Activated T-cell treated with anti-CD3 and anti-CD28 coated beads for 48 hours (primary cell): ENCODE measurements around the gene CCDC138.

Experiments
- DNase-seq: peaks from one replicate; pipeline ENCODE4 v3.0.0-alpha.2; 2020; ENCODE audit warnings: low read depth

The CCDC138 gene

DNA sequence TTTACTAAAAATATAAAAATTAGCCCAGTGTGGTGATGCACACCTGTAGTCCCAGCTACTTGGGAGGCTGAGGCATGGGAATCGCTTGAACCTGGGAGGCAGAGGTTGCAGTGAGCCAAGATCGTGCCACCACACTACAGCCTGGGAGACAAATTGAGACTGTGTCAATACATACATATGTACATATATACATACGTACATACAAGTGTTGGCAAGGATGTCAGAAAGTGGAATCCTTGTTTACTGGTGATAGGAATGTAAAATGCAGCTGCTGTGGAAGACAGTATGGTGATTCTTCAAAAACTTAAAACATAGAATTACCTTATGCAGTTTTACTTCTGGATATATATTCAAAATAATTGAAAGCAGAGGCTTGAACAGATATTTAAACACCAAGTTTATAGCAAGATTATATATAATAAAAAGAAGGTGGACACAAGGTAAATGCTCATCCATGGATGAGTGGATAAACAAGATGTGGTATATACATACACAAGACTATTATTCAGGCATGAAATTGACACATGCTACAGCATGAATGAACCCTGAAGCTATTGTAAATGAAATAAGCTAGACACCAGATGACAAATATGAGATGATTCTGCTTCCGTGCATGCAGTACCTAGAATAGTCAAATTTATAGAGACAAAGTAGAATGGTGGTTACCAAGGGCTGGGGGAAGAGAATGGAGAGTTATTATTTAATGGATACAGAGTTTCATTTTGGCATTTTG is 43.2 kb downstream of the CCDC138 start:
- no peak for DNase-seq

DNA sequence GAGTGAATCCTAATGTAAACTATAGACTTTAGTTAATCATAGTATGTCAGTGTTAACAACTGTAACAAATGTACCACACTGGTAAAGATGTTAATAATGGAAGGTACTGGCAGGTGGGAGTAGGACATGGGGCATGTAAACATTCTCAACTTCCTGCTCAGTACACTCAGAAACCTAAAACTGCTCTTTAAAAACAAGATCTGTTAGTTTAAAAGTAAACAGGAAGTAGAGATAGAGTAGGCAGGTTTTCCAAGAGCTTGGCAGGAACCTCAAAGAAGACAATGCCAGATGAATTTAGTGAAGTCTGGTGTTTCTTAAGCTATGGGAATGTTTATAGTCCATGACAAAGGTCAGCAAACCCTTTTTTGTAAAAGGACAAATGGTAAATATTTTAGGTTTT is 46.6 kb downstream of the CCDC138 start:
- DNase-seq: no peak

DNA sequence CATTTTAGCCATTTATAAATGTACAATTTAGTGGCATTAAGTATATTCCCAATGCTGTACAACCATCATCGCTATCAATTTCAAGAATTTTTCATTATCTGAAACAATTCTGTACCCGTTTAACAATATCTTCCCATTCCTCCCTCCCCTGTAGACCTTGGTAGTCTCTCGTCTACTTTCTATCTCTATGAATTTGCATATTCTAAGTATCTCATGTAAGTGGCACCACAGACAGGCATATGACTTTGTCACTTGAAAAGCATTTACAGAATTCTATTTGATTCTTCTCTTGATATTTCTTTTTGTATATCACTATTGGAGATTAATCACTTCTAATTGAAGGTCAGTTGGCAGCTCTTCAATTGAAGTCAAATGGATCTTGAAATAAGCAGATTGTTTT is 48.0 kb downstream of the CCDC138 start:
- no peak for DNase-seq

DNA sequence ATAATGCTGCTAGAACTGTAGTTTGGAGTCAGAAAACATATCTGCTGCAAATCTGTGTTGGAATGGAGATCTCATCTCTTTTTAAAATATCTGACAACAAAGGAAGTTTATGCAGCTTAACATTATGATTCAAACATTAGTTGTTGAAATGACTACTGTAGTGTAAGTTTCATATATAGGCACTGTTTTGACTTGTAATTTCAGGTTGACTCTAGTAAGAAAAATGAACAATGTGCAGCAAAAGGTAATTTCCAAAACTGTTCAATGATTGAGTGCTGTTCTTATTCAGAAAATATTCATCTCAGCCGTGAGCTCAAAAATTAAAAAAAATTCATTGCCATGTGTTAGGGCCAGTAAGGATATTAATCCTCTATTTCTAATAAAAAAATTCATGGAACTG is 48.5 kb downstream of the CCDC138 start:
- DNase-seq: no peak

DNA sequence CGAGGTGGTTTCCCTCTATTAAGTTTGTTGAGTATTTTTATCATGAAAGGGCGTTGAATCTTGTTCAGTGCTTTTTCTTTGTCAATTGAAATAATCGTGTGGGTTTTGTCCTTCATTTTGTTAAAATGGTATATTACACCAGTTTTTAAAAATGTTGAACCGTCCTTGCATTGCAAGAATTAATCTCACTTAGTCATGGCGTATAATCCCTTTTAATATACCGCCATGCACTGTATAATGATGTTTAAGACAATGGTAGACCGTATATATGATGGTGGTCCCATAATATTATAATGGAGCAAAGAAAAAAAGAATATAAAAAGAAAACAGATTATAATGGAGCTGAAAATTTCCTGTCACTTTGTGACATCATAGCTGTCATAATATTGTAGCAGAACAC is 50.6 kb downstream of the CCDC138 start:
- no peak for DNase-seq

DNA sequence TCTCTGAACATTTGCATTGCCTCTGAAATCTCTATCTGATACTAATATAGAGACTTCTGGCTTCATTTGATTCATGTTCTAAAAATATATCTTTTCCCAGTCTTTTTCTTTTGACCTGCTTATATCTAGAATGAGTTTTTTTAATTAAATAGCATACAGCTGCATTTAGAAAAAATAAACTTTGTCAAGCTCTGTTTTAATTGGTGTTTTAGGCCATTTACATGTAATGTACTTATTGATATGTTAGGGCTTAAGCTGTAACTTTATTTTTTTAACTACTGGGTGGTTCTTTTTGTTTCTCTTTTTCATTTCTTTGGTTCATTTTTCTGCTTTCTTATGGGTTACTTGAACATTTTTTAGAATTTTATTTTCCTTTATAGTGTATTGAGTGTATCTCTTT is 54.9 kb downstream of the CCDC138 start:
- no peak for DNase-seq

DNA sequence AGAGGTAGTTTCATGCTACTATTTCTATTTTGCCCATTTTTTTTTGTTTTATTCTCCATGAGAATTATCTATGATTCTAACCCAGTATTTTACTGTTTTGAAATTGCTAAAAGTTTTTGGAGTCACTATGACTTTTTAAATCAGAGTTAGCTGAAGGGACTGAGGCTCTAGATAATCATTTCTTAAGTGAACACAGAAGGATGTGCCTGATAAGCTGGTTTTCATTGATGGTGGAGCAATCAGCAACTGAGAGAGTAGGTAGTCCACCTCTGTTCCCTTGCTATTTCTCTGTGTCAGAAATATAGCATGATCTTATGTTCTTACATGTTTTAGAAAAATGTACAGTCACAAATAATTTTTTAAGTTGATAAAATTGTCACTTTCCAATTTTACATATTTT is 59.4 kb downstream of the CCDC138 start:
- no peak for DNase-seq

DNA sequence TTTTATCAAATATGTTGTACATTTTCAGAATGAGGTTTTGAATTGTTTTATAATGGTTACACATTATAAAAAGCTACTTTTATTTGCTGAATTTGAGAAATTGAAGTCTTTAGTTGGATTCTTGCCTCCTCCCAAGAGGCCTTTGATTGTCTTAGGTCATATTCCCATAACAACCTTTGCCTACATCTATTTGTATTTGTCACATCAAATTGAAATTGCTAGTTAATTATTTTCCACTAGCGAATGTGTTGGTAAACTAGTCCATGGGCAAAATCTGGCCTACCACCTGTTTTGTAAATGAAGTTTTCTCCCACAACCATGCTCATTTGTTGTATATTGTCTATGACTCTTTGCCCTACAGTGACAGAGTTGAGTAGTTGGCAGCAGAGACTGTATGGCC is 60.4 kb downstream of the CCDC138 start:
- no peak for DNase-seq

DNA sequence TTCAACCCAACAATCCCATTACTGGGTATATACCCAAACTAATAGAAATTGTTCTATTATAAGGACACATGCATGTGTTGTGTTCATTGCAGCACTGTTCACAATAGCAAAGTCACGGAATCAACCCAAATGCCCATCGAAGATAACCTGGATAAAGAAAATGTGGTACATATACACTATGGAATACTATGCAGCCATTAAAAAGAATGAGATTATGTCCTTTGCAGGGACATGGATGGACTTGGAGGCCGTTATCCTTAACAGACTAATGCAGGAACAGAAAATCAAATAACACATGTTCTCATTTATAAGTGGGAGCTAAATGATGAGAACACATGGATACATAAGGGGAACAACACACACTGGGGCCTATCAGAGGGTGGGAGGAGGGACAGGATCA is 65.8 kb downstream of the CCDC138 start:
- no peak for DNase-seq

DNA sequence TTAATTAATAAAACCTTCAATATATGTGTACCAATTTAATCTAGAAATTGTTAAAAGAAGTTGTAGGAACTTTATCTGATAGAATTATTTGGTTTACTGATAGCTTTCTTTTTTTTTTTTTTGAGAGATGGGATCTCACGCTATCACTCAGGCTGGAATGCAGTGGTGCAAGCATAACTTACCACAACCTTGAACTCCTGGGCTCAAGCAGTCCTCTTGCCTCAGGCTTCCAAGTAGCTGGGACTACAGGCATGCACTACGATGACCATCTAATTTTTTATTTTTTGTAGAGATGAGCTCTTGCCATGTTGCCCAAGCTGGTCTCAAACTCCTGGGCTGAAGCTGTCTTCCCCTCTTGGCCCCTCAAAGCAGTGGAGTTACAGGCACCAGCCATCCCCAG is 66.8 kb downstream of the CCDC138 start:
- no peak for DNase-seq

DNA sequence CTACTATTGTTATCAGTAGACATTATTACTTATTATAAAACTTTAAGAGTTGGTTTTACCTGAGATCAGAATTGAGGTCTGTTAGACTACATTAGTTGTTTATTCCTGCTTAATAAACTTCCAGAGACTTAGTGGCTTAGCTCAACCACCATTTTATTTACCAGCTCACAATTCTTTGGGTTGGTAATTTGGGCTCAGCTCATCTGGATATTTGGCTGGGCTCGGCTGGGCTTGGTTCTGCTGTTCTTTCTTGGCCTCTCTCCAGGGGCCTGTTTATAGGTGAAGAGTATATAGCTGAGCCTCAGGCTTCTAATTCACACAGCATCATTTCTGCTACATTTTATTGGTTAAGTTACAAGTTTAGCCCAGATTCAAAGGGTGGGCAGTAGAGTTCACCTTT is 67.9 kb downstream of the CCDC138 start:
- DNase-seq: no peak

DNA sequence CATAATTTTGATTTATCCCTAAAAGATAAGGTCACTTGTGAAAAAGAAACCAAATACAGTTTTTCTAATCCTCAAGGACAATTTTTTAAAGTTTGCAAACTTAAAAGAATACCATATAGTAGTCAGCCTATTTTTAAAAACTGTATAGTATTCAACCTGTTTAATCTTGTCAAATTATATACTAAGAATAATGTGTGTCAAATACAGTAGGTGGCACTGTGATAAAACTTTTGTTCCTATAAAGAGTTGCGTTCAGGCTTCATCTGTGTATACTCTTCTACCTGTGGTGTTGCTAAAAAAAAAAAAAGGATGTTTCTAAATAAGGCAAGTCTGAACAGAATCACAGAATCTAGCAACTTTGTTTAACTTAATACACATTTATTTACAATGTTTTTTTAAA is 68.6 kb downstream of the CCDC138 start:
- no peak for DNase-seq

DNA sequence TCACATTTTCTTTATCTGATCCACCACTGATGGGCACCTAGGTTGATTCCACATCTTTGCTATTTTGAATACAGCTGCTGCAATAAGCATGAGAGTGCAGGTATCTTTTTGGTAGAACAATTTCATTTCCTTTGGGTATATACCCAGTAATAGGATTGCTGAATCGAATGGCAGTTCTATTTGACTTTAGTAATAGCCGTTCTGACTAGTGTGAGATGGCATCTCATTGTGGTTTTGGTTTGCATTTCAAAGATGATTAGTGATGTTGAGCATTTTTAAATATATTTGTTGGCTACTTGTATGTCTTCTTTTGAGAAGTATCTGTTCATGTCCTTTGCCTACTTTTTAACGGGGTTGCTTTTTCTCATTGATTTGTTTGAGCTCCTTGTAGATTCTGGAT is 72.3 kb downstream of the CCDC138 start:
- no peak for DNase-seq

DNA sequence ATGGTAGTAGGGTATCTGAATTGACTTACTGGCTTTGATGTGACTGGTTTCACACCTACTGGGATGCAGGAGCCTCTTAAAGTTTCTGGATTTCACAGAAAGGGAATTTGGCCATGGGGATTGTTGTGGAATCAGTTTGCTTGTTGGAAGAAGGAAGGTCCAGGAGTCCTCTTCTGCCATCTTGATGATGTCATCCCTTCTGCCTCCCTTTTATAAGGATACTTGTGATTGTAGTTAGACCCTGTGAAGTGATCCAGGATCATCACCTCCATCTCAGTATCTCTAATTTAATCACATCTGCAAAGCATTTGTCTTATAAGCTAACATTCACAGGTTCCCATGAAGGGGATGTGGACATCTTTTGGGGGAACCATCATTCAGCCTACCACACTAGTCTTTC is 79.5 kb downstream of the CCDC138 start:
- no peak for DNase-seq

DNA sequence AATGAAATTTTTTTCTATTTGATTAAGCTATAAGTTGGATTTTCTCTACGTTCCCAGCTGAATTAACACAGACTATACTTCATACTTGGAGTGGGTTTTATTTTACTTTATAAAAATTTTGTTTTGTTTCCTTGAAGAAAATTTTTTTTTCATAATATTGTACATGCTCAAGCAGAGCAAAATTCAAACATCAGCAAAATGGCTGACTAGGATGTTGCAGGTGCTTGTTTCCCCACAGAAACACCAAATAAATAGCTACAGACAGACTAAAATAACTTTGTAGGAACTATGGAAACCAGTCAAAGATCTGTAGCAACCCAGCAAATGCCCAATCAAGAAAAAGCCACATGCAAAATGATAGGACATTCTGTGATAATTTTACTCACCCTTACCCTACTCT is 82.3 kb downstream of the CCDC138 start:
- no peak for DNase-seq

DNA sequence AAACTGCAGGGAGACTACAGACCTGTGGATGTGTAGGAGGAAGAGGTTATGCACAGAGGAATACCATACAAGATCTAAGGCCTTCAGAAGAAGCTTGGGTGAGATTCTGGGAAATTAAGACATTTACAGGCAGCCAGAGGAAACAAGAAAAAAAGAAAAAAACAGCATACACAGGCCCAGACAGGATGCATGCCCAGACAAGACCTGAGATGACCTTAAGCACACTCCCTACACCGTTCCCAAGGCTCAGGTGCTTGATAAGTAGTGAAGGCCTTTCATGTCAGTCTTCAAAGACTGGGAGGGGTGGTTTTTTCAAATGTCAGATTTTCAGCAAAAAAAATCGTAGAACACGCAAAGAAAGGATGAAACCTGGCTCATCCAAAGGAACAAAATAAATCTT is 83.0 kb downstream of the CCDC138 start:
- DNase-seq: no peak

DNA sequence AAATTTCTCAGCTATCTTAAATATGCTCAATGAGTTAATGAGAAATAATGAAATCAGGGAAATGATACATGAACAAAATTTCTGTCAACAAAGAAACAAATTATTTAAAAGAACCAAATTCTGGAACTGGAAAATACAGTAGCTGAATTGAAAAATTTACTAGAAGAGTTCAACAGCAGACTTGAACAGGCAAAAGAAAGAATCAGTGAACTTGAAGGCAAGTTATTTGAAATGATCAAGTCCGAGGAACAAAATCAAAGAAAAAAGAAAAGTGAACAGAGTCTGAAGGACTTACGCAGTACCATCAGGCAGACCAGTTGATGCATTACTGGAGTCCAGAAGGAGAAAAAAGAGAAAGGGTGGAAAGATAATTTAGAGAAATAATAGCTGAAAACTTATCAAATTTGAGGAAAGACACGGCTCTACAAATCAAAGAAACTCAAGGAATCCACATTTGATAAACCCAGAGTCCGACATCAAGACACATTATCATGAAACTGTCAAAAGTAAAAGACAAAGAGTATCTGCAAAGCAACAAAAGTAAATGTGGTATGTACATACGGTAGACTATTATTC is 83.6 kb downstream of the CCDC138 start:
- no peak for DNase-seq

DNA sequence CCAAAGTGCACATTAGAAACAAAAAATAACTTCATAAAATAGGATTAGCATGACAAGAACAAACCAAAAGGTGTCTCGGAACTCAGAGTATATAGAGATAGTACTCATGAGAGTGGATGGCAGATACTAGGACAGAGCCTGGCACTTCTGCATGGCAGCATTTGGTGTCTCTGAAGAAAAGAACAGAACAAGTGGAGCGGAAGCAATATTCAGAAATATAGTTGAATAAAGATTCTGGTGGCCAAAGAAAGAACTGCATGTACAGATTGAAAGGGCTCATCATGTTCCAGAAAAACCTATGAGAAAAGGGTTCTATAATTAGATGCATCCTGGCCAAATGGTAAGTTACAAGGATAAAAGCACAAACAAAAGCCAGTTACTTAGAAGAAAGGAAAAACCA is 90.9 kb downstream of the CCDC138 start:
- no peak for DNase-seq

DNA sequence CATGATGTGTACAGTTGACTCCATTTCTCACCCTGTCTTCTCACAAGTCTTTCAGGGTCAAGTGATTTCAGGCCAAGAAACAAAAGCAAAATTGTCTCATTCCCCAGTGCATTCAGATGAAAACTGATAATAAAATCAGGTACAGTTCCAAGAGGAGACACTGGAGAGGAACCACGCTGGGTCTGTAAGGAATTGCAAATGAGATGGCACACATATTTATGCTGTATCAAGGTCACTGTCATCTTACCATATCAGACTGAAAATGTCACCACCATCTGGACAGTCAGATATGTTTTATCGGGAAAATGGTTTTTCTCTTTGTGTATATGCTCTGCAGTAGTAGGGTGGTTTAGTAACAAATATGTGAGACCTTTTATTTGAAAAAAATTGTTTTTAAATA is 91.7 kb downstream of the CCDC138 start:
- DNase-seq: no peak

DNA sequence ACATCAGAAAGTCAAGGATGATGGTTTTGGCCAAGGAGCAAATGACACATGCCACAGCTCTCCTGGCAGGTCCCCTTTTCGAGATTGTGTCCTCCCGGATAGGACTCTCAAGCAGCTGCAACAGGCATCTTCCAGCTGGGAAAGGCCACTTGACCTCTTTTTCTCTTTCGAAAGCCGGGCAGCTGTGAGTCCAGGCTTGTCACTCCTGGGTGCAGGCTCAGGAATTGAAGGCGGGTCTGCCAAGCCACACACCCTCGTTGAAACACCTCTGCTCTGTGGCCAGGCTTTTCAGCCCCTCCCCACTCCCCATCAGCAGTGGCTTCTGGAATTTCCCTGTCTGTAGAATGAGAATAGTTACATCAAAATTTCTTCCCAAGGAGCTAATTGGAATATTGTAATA is 98.0 kb downstream of the CCDC138 start:
- no peak for DNase-seq

DNA sequence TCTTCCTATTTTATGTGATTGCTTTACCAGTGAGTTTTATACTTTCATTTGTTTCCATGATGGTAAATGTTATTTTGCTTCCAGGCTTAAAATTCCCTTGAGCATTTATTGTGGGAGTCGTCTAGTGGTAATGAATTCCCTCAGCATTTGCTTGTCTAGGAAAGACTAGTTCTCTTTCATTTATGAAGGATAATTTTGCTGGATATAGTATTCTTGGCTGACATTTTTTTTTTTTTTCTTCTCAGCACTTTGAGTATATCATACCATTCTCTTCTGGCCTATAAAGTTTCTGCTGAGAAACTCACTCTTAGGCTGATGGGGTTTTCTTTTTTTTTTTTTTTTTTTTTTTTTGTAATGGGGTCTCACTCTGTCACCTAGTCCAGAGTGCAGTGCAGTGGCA is 103.3 kb downstream of the CCDC138 start:
- no peak for DNase-seq

DNA sequence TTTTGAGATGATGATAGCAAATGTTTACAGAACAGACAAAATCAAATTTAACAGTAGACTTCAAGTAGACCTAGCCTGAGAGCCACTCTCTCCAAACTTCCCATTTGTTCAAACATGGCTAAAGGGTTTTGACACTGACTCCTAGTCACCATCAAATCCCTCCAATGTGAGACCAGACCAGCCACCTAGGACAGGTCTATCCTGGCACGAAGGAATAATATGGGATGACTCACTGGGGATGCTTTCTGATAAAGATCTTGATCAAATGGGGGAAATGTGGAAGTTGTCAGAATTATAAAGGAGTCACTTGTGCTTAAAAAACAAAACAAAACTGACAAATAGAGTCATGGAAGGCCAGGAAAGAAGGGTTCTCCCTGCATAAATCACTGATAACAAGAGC is 106.7 kb downstream of the CCDC138 start:
- no peak for DNase-seq

DNA sequence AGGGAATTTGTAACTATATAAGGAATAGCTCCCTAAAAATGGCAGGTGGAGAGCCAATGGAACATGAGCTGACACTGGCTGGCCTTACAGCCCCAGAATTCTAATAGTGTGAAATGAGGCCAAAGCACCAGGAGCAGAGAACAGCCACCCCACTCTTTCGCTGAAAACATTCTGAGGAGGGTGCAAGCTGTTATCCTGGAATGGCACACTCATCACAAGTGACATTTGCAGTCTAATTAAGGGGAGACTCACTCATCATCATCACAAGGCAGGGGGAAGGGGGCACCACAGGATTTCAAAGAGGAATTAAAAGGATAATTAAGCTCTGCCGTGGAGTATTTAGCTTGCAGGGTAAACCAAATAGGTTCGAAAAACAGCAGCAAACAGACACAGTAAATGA is 108.2 kb downstream of the CCDC138 start:
- no peak for DNase-seq

DNA sequence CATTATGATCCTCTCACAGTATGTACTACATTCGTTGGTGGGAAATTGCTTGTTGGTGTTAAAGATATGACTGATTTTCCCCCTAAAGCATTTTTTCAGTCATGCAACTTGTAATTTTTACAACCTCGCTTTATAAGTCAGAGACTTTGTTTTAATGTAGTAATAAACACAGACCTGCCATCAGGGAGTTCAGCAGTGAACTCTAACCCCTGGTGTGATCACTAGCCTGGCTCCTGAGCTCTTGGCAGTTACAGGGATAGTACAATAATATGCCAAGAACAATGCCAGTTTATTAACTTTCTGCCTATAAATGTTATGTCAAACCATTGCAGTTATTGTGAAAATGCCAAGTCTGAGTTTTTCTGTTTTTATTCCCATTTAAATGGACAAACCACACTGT is 108.6 kb downstream of the CCDC138 start:
- DNase-seq: no peak
